Kidney (tissue), 14 donors: Measurements from ENCODE around the gene ICA1L. TPM values are rescaled to one million over a fixed set of nuclear protein-coding genes. Genes with fewer than 3 reads are reported as not detected.

Source experiments
- DNase-seq, 5 donors: peaks; one replicate each; pipeline ENCODE4 v3.0.0-alpha.2; 2013 to 2020
- FAIRE-seq: peaks from 2 replicates; lab custom pipeline; 2012; peaks lifted over from hg19 to GRCh38; lab: Jason Lieb, UNC
- H3K27ac ChIP-seq, 2 donors: one replicate each; pipeline ENCODE4 v1.7.0; 2013; ENCODE audit warnings: low read depth in 2 of 2, low read length in 2 of 2, inconsistent platforms in 1 of 2
- H3K27me3 ChIP-seq: one replicate; pipeline ENCODE4 v1.7.1; 2013; ENCODE audit warnings: low read length, inconsistent platforms; ENCODE audit not compliant: control insufficient read depth, insufficient read depth
- H3K36me3 ChIP-seq, 3 donors: one replicate each; pipeline versions ENCODE4 v1.7.0 to v1.7.1; 2013; ENCODE audit warnings: low read length in 3 of 3, control low read depth in 1 of 3, inconsistent platforms in 1 of 3; ENCODE audit not compliant: insufficient read depth in 3 of 3, control insufficient read depth in 2 of 3
- H3K4me1 ChIP-seq, 3 donors: one replicate each; pipeline versions ENCODE4 v1.7.0 to v1.7.1; 2013; ENCODE audit warnings: low read length in 3 of 3, inconsistent platforms in 1 of 3, low read depth in 1 of 3; ENCODE audit not compliant: control insufficient read depth in 2 of 3, insufficient read depth in 2 of 3
- H3K4me3 ChIP-seq, 3 donors: one replicate each; pipeline versions ENCODE4 v1.7.0 to v1.8.1; 2013; ENCODE audit warnings: low read length in 3 of 3, control low read depth in 1 of 3, inconsistent platforms in 1 of 3
- H3K9ac ChIP-seq, 3 donors: one replicate each; pipeline versions ENCODE4 v1.7.0 to v1.7.1; 2013; ENCODE audit warnings: low read length in 3 of 3, control low read depth in 1 of 3, inconsistent platforms in 1 of 3
- H3K9me3 ChIP-seq, 3 donors: one replicate each; pipeline versions ENCODE4 v1.7.0 to v1.7.1; 2013; ENCODE audit warnings: low read length in 3 of 3, control low read depth in 1 of 3, inconsistent platforms in 1 of 3; ENCODE audit not compliant: control insufficient read depth in 2 of 3, insufficient read depth in 1 of 3
- intact Hi-C: fragments of 100-400 bp; cut with DNase I; formaldehyde crosslinking; loops from one replicate; pipeline ENCODE4 v1.11.1; 2022
- polyA plus RNA-seq: library from polyadenylated mRNA; stranded (reverse); fragments of 350-450 nt; fragmentation: Illumina TruSeq; extraction: RNeasy Lipid Tissue Mini Kit (QIAGEN cat#74804); gene quantifications from one replicate; pipeline ENCODE4 v1.2.3, GENCODE V29; 2014; ENCODE audit warnings: low read depth, low replicate concordance; ENCODE audit not compliant: insufficient read depth
- total RNA-seq: library from RNA; stranded (reverse); fragmentation: NEBNext Ultra II Directional; extraction: Animal tissue kit (Norgen Biotek cat#: 25700); gene quantifications from one replicate; pipeline ENCODE4 v1.2.1, GENCODE V29; 2021
- TF ChIP-seq, protein P1 (sequence below): IDR thresholded peaks from 3 replicates; pipeline ENCODE4 v1.5.1; 2012; ENCODE audit warnings: mild to moderate bottlenecking, moderate library complexity, borderline replicate concordance; ENCODE audit not compliant: insufficient read depth; ENCODE audit errors: extremely low read depth
- donor health status: control.
- donor health status: control.
- donor health status: control.
- donor health status: control.
- donor health status: control.
- donor health status: DM: yes; HTN: yes; CAD: no.
- donor health status: Normal renal cell carcinoma (clear cell type).

Gene ICA1L
- total and polyA plus RNA-seq, 2 donors from 2014 or later: 1.5 to 9.9 TPM

GRCh38 chr2:202773301-202773973, 98.1 kb downstream of the ICA1L start:
- intact Hi-C loops: no loop called here
- Histone ChIP-seq H3K9me3 (no peaks in the 10 kb centered on the region), H3K4me3 (no peak overlapping the region), H3K4me1 (no peaks in the 10 kb centered on the region), H3K27me3 (no peaks in the 10 kb centered on the region), H3K36me3 (peaks cover 0 to 4% (median 2%) of the 10 kb centered on the region in 3 donors), H3K27ac (no peak overlapping the region), H3K9ac (no peak overlapping the region)
- TF ChIP-seq, protein P1, sequence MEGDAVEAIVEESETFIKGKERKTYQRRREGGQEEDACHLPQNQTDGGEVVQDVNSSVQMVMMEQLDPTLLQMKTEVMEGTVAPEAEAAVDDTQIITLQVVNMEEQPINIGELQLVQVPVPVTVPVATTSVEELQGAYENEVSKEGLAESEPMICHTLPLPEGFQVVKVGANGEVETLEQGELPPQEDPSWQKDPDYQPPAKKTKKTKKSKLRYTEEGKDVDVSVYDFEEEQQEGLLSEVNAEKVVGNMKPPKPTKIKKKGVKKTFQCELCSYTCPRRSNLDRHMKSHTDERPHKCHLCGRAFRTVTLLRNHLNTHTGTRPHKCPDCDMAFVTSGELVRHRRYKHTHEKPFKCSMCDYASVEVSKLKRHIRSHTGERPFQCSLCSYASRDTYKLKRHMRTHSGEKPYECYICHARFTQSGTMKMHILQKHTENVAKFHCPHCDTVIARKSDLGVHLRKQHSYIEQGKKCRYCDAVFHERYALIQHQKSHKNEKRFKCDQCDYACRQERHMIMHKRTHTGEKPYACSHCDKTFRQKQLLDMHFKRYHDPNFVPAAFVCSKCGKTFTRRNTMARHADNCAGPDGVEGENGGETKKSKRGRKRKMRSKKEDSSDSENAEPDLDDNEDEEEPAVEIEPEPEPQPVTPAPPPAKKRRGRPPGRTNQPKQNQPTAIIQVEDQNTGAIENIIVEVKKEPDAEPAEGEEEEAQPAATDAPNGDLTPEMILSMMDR: no peak
- FAIRE-seq (no peak), DNase-seq (peak in 1 of 5 donors; percentile 11)

DNA sequence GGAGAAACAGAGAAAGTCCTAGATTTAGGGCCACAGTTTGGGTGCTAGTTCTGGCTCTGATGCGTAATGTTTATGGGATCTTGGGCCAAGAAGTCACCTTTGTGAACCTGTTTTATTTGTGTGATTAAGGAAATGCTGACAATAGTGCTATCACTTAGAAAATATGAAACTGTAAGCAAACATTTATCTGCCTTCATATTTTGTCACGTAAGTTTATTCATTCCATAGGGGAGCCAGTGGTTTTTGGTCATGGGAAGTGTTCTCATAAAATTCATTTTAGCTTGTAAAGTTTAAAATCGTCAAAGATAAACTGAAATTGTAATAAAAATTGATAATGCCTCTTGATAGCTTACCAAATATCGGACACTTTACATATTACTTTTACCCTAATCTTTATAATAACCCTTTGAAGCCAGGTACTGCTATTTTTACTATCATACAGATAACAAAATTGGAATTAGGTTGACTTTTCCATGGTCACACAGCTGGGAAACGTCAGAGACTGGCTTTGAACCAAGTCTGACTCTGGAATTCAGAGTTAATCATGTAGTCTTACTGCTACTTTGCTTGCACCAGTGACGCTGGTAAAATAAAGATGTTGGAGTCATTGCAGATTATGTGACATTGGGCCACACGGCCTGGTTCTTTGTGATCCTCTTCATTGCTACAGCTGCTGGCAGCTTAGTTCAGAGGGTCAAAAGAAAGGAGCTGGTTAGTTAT, 99.7 kb downstream of the ICA1L start:
- FAIRE-seq: no peak
- Histone ChIP-seq H3K9ac (no peak overlapping the region), H3K27ac (no peak overlapping the region), H3K36me3 (peaks cover 0 to 2% (median 0%) of the 10 kb centered on the region in 3 donors), H3K27me3 (no peaks in the 10 kb centered on the region), H3K4me3 (no peak overlapping the region), H3K4me1 (no peaks in the 10 kb centered on the region), H3K9me3 (no peaks in the 10 kb centered on the region)
- DNase-seq: peak in 2 of 5 donors; percentile 43 to 76
- intact Hi-C loops: no loop called here
- TF ChIP-seq, protein P1: no peak

- H3K36me3 ChIP-seq: peaks cover 0 to 2% (median 0%) of the 10 kb centered on the region in 3 donors
- H3K27me3 ChIP-seq: no peaks in the 10 kb centered on the region
- H3K4me1 ChIP-seq: no peaks in the 10 kb centered on the region
- H3K27ac ChIP-seq: no peak overlapping the region
- H3K9me3 ChIP-seq: no peaks in the 10 kb centered on the region
- DNase-seq: no peak
- TF ChIP-seq, protein P1: no peak
- H3K9ac ChIP-seq: no peak overlapping the region
- no peak overlapping the region for H3K4me3 ChIP-seq
- intact Hi-C loops: no loop called here
- FAIRE-seq: no peak
These were observed 100.2 kb downstream of the ICA1L start for GRCh38 chr2:202771336-202771735.
